ENCODE data around the gene PCDHGB3.
A peak's percentile ranks its signal among the peaks of the same experiment; 100 is the strongest.
"Not testable (repeated sequence)": the region's sequence is repeated elsewhere in the genome, so short reads cannot be mapped to it uniquely, and the experiment has no call there.

Gene PCDHGB3

GRCh38 chr5:141369994-141370848 is at the start of gene PCDHGB3:
TSS of gene PCDHGB3 (plus strand) at chr5:141370242. CDS start at chr5:141370395, 153 bp downstream.
- no peak for DNase-seq (ENCODE audit: low spot score)

GRCh38 chr5:141322261-141322660 is 47.8 kb upstream of the PCDHGB3 start:
- DNase-seq (ENCODE audit: low spot score), result no peak

GRCh38 chr5:141326088-141326854 is 43.8 kb upstream of the PCDHGB3 start:
- peak; percentile 64 for DNase-seq (ENCODE audit: low spot score)

- DNase-seq (ENCODE audit: low spot score), result no peak
Measured at GRCh38 chr5:141328231-141328630, 41.8 kb upstream of the PCDHGB3 start.

GRCh38 chr5:141330299-141331080 is 39.6 kb upstream of the PCDHGB3 start, which contains the start of gene PCDHGA1:
TSS of gene PCDHGA1 (plus strand) at chr5:141330514.
- peak; percentile 55 for DNase-seq (ENCODE audit: low spot score)

- not testable (repeated sequence) for DNase-seq (ENCODE audit: low spot score)
Measured at GRCh38 chr5:141332571-141332970, 37.5 kb upstream of the PCDHGB3 start.

GRCh38 chr5:141338538-141339306 is 31.3 kb upstream of the PCDHGB3 start, which contains the start of gene PCDHGA2:
TSS of gene PCDHGA2 (plus strand) at chr5:141338760.
- DNase-seq (ENCODE audit: low spot score), result peak; percentile 57

- not testable (repeated sequence) for DNase-seq (ENCODE audit: low spot score)
Measured at GRCh38 chr5:141340781-141341354, 29.2 kb upstream of the PCDHGB3 start.

GRCh38 chr5:141342773-141343172 is 27.3 kb upstream of the PCDHGB3 start:
- no peak for DNase-seq (ENCODE audit: low spot score)

GRCh38 chr5:141343242-141343952 is 26.6 kb upstream of the PCDHGB3 start, which contains the start of gene PCDHGA3:
TSS of gene PCDHGA3 (plus strand) at chr5:141343829. CDS start at chr5:141344034, 205 bp downstream.
- no peak for DNase-seq (ENCODE audit: low spot score)

- no peak for DNase-seq (ENCODE audit: low spot score)
Measured at GRCh38 chr5:141343953-141344463, 26.0 kb upstream of the PCDHGB3 start.

- DNase-seq (ENCODE audit: low spot score), result no peak
Measured at GRCh38 chr5:141345327-141345726, 24.7 kb upstream of the PCDHGB3 start.

- not testable (repeated sequence) for DNase-seq (ENCODE audit: low spot score)
Measured at GRCh38 chr5:141346017-141346416, 24.0 kb upstream of the PCDHGB3 start.

GRCh38 chr5:141349917-141350619 is 20.0 kb upstream of the PCDHGB3 start, which contains the start of gene PCDHGB1:
TSS of gene PCDHGB1 (plus strand) at chr5:141350099. CDS start at chr5:141350261, 162 bp downstream.
- peak; percentile 92 for DNase-seq (ENCODE audit: low spot score)

- DNase-seq (ENCODE audit: low spot score), result no peak
Measured at GRCh38 chr5:141351591-141351990, 18.5 kb upstream of the PCDHGB3 start.

- DNase-seq (ENCODE audit: low spot score), result no peak
Measured at GRCh38 chr5:141354900-141355469, 15.1 kb upstream of the PCDHGB3 start, which contains the start of gene PCDHGA4. TSS of gene PCDHGA4 (plus strand) at chr5:141355021. CDS start at chr5:141355108, 87 bp downstream.

GRCh38 chr5:141355641-141356040 is 14.4 kb upstream of the PCDHGB3 start:
- DNase-seq (ENCODE audit: low spot score), result no peak

GRCh38 chr5:141356133-141356532 is 13.9 kb upstream of the PCDHGB3 start:
- no peak for DNase-seq (ENCODE audit: low spot score)

- no peak for DNase-seq (ENCODE audit: low spot score)
Measured at GRCh38 chr5:141356950-141357349, 13.1 kb upstream of the PCDHGB3 start.

Data from HuH-7.5 (cell line).